Ovary (tissue), 3 donors: ENCODE results near the gene MRPL10.

Source experiments
- CTCF ChIP-seq, 3 donors: fragments of 450-650 bp in 2 of 3; fragments of 200-600 bp in 1 of 3; IDR thresholded peaks; one replicate each; pipeline versions ENCODE4 v1.5.1 to v1.8.0; 2016 to 2022; ENCODE audit warnings: antibody characterized with exemption in 3 of 3, mild to moderate bottlenecking in 1 of 3
- POLR2A ChIP-seq: fragments of 450-650 bp; IDR thresholded peaks from one replicate; pipeline ENCODE4 v1.6.1; 2017; ENCODE audit warnings: antibody characterized with exemption, mild to moderate bottlenecking, moderate library complexity
- donor health status: DM: no; HTN: no; CAD: no.

- TF ChIP-seq POLR2A (no peak), CTCF (IDR thresholded peaks at IDR 0.05) (no peak)
These were observed 12.0 kb upstream of the MRPL10 start for GRCh38 chr17:47843391-47843730.
